NCI-H1048 (cell line): ENCODE data around the gene CTNNBL1.

ENCODE experiments used
- DNase-seq: peaks from one replicate; lab custom pipeline; 2025; lab: John Stamatoyannopoulos, UW

Gene CTNNBL1

GRCh38 chr20:37776526-37776925 lies 82.7 kb downstream of the CTNNBL1 start:
- DNase-seq = no peak

DNA sequence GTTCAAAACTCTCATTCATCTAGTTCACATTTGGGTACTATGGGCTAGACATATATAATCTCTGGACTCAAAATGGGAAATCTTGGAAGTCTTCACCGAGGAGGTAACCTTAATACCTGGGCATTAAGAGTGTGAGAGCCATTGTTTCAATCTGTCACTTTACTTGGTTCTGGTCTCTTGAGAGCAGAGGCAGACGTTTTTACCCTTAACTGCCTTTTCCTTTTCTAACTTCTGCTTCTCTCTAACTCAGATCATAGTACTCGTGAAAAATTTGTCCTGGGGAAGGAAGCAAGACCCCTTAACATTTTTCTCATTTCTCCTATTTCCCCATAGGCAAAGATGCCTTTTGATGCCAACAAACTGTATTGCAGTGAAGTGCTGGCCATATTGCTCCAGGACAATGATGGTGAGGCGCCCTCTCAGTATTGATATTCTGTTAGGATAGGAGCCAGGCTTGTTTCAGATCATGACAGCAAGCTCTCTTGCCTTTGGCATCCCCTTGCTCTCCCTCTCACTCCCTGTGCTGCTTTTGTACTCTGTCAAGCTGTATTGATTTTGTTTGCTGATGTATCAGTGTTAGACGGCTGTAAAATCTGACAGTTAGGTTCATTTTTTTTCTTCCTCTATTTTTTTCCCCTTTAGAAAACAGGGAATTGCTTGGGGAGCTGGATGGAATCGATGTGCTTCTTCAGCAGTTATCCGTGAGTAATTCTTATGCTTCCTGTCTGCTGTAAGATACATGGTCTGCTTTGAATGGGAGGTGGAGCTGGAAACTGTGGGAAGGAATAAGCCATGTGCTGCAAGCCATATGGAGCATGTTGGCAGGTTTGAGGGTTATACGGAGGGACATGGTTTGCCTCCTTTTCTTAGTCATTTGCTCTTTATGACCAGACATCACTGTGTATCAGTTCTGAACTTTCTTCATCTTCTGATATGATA lies 83.5 kb downstream of the CTNNBL1 start:
- DNase-seq = no peak

DNA sequence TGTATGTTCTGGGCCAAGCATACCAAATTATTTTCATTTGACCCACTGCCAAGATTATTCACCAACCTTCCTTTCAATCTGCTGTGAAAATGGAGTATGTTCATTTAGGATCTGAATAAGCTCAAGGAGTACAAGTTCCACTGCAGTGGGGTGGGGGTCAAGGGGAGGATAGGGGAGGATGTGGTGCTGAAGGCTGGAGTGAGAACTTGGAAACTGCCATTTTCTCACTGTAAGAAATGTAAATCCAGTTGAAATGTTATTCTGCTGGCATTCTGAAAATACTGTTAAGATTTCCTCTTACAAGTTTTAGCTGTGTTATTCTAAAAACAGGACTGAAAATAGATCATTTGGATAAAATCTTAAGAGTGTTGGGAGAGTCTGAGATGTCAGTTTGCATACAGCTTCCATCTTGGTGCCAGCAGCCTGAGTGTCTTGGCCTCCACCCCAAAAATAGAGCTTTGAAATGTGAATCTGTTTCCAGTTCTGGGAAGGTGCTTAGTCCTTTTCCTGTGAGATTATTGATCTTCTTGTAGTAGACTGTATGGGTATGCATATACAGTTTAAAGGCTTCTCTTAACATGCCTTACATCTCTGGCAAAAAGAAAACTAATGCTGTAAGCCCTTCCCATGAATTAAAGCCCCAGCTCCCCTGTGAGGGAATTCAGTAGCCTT lies 84.3 kb downstream of the CTNNBL1 start:
- DNase-seq = no peak

DNA sequence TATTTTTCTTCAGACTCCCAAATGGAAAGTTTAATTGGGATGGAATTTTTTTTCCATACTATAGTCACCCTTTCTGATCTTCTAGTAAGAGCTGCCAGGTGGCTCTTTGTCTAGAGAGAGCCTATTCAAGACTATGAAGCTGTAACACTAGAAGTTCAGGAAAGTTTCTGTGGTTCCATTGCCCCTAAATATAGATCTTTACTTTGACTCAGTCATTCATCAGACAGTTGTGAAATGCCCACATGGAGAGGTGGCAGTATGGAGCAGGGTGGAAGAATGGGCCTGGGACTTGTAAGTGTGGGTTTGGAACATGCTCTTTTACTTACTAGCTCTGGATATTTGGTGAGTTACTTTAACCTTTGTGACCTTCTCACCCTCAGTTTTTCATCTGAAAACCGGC lies 87.8 kb downstream of the CTNNBL1 start:
- no peak for DNase-seq

DNA sequence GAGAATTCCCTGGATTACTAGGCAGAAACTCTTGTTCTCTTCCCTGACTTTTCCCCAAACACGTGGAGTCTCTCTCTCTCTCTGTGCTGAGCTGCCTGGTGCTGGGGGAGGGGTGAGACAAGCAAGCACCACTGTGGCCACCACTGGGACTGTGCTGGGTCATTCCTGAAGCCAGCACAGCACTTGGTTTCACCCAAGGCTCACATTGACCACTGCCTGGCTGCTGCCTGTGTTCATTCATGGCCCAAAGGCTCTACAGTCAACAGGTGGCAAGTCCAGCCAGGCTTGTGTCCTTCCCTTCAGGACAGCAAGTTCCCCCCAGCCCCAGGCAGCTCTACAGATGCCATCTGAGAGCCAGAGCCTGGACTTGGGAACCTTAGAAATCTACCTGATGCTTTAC lies 92.2 kb downstream of the CTNNBL1 start:
- no peak for DNase-seq

DNA sequence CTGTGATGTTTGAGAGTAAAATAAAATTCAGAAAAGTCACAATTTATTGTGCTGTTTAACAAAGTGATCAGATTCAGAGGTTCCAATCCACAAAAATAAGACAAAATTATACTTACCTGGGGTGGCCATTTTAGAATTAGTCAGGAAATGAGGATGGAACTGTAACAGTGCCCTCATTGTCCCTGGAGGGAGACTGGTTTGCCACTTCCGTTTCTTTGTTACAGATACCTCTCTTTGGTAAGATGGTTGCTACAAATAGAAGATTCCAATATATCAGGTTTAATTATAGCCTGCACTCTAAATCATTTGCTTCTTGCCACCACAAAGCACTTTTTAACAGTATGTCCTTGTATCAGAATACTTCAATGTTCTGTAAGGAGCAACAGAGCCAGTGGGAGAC lies 95.6 kb downstream of the CTNNBL1 start:
- no peak for DNase-seq

GRCh38 chr20:37790900-37791299 lies 97.1 kb downstream of the CTNNBL1 start:
- DNase-seq = no peak

- no peak for DNase-seq
These were observed 102.3 kb downstream of the CTNNBL1 start for GRCh38 chr20:37796121-37796520.

DNA sequence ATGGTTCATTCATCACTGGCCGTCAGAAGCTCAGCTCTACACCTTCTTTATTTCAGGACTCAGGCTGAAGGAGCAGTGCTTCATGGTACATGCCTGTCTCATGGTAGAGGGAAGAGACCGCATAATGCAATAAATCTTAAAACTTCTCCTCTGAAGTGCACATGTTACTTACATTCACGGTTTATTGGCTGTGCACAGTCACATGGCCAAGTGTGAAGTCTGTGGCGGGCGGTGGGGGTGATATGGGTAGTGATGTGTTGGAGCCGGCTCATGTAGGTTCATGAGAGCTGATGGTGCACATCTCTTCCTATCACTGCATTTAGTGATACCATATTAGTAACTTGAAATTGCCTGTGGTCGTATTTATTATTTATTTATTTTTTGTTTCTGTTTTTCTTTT lies 102.9 kb downstream of the CTNNBL1 start:
- DNase-seq = no peak

DNA sequence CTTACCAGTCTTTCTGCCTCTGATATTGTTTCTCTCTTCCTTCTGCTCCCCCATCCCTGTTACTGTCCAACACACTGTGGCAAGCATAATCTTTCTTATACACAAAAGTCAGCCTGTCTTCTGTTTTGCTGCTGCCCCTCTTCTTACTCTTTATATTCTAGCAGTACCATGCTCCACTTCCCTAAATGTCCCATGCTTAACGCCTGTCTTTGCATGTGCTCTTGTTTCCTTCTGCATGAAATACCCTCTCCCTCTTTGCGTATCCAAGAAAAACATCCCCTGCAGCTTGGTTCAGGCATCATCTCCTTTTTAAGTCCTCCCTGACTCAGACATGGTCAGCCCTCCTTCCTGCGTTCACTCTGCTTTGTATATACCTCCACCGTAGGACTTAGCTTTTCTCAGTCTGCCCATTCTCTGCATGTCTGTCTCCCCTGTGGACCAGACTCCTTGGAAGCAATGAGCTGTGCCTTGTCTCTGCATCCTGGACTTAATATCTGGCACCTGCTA lies 103.9 kb downstream of the CTNNBL1 start:
- no peak for DNase-seq

- DNase-seq = no peak
These were observed 104.5 kb downstream of the CTNNBL1 start for GRCh38 chr20:37798312-37798711.

- no peak for DNase-seq
These were observed 106.8 kb downstream of the CTNNBL1 start for GRCh38 chr20:37800618-37801017.

DNA sequence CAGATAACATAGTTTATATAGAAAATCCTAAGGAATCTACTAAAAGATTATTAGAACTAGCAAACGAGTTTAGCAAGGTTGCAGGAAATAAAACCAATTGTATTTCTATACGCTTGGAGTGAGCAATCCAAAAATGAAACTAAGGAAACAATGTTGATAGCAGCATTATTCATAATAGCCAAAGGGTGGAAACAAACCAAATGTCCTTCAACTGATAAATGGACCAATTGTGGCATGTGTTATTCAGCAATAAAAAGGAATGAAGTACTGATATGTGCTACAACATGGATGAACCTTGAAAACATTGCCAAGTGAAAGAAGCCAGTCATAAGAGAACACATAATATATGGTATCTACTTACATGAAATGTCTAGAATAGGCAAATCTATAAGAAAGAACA lies 108.1 kb downstream of the CTNNBL1 start:
- no peak for DNase-seq

DNA sequence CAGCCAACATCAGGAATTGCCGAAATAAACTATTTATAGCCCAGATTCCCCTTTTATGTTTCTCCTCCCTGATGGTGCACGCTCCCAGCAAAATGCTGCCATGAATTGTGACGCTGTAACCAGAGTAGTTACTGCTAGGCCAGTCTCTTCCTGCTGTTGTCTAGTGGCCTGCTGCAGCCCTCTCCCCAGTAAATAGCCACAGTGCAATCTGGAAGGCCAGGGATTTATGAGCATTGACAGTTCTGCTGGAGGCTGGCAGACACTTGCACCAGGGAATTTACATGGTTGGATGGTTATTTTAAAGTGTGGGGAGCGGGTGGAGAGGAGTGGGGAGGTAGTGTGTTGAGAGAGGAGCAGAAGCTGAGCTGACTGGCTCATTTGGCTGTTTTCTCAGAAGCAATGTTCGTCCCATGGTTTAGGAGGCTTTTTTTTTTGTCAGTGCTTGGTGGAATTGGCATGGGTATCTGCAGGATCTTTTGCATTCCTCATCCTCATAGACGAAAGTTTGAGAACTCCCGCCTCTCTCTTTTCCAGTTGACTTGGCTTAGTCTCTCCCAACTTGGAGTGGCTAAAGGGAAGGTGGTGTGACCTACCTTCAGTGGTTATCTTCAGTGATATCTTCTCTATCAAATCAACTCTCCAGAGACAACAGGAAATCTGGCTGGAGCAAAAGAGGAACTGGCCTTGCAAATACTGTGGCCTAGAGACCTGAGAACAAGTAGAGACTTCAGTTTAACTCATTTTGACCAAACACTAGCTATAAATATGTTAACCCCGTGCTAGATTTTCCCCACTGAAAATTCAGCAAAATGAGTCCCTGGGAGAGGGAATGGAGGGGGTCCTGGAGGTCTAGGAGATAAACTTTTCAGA lies 109.8 kb downstream of the CTNNBL1 start:
- no peak for DNase-seq

DNA sequence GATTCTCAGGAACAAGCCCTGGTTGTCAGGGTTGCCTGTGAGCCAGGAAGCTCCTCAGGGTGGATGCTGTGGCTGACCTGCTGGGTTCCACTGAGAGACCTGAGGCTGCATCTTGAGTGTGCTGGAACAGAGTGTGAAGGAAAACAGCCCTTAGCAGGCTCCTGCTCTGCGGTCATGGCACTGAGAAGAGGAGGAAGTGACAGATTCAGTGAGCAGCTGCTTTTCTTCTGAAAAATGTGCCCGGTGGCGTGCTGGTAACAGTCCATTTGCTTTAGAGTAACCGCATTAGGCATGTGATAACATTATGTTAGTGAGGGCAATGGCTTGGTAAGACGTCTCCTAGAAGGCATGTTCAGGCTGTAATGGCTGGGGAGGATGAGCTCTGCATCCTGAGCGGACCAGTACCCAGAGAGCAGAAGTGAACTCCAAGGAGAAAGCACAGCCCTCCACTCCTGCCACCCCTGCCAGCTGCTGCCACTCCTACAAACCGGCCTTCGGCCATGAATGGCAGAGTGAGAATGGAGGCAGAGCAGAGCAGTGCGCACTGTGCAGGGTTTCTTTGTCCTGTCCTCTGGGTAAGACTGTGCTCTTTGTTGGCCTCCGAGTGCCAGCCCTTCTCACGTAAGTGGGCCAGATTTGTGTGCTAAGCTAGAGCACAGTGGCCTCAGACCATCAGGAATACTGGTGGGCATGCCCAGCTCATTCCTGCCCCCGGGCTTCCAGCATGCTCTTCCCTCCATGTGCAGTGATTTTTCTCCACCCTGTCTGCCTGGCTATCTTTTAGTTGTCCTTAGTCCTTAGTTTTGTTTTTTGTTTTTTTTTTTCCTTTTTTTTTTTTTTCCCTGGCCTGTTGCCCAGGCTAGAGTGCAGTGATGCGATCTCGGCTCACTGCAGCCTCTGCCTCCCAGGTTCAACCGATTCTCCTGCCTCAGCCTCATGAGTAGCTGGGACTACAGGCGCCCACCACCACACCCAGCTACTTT lies 111.0 kb downstream of the CTNNBL1 start:
- DNase-seq = no peak

DNA sequence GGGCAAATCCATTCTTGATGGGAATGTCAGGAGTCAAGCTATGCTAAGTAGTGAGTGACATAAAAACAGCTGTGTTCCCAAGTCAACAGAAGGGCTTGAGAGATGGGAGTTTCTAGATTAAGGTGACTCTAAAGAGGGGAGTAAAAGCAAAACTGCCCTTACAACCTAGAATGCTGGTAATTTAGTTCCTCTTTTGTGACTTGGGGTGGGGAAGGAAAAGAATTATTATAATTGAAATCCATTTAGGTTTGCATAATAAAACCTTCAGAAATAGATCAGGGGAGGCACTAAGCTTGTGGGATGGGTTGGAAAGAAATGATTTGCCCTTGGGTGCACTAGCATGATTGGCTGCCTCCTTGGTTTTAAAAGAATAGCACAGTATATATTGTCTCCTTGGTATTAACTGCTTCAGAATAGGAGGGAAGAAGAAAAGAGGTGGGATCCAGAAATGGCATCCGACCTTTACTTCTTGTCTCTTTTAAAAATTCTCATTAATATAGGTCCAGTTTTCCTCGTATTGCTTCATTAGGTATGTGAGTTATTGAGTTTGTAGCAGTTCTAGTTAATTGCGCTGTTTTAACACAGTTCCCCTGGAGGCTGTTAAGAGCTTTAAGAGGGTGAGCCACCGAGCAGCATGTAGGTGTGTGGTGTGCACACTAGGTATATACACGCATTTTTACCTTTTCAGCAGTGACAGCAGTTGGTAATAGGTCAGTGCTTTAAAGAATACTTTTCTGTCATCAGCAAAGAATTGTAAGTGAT lies 113.8 kb downstream of the CTNNBL1 start:
- DNase-seq = no peak

- no peak for DNase-seq
These were observed 114.6 kb downstream of the CTNNBL1 start for GRCh38 chr20:37808233-37809070.

GRCh38 chr20:37810027-37810426 lies 116.2 kb downstream of the CTNNBL1 start:
- no peak for DNase-seq

DNA sequence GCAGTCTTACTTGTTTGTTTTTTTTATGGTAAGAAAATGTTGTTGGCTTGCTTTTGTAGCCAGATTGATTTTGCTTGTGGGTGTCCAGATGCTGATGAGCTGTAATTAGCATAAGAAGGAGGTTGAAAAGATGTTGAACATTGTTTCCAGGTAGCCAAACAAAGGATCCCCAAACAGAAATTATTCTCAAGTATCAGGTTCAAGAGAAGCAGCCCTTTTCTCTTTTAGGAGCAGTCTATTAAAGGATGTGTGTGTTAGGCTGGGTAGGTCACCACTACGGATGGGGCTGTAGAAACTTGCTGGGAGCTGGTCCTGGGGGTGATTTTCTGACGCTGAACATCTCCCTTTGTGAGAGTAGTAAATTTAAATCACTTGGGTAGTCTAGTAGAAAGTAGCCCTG lies 122.2 kb downstream of the CTNNBL1 start:
- no peak for DNase-seq
